Kidney (tissue), 14 donors: ENCODE data around the gene MRM3. TPM values are rescaled to one million over a fixed set of nuclear protein-coding genes. Genes with fewer than 3 reads are reported as not detected.
"Not testable (repeated sequence)": the region's sequence is repeated elsewhere in the genome, so short reads cannot be mapped to it uniquely, and the experiment has no call there.

Source experiments
- DNase-seq, 5 donors: peaks; one replicate each; pipeline ENCODE4 v3.0.0-alpha.2; 2013 to 2020
- FAIRE-seq: peaks from 2 replicates; lab custom pipeline; 2012; peaks lifted over from hg19 to GRCh38; lab: Jason Lieb, UNC
- H3K27ac ChIP-seq, 2 donors: one replicate each; pipeline ENCODE4 v1.7.0; 2013; ENCODE audit warnings: low read depth in 2 of 2, low read length in 2 of 2, inconsistent platforms in 1 of 2
- H3K27me3 ChIP-seq: one replicate; pipeline ENCODE4 v1.7.1; 2013; ENCODE audit warnings: low read length, inconsistent platforms; ENCODE audit not compliant: control insufficient read depth, insufficient read depth
- H3K36me3 ChIP-seq, 3 donors: one replicate each; pipeline versions ENCODE4 v1.7.0 to v1.7.1; 2013; ENCODE audit warnings: low read length in 3 of 3, control low read depth in 1 of 3, inconsistent platforms in 1 of 3; ENCODE audit not compliant: insufficient read depth in 3 of 3, control insufficient read depth in 2 of 3
- H3K4me1 ChIP-seq, 3 donors: one replicate each; pipeline versions ENCODE4 v1.7.0 to v1.7.1; 2013; ENCODE audit warnings: low read length in 3 of 3, inconsistent platforms in 1 of 3, low read depth in 1 of 3; ENCODE audit not compliant: control insufficient read depth in 2 of 3, insufficient read depth in 2 of 3
- H3K4me3 ChIP-seq, 3 donors: one replicate each; pipeline versions ENCODE4 v1.7.0 to v1.8.1; 2013; ENCODE audit warnings: low read length in 3 of 3, control low read depth in 1 of 3, inconsistent platforms in 1 of 3
- H3K9ac ChIP-seq, 3 donors: one replicate each; pipeline versions ENCODE4 v1.7.0 to v1.7.1; 2013; ENCODE audit warnings: low read length in 3 of 3, control low read depth in 1 of 3, inconsistent platforms in 1 of 3
- H3K9me3 ChIP-seq, 3 donors: one replicate each; pipeline versions ENCODE4 v1.7.0 to v1.7.1; 2013; ENCODE audit warnings: low read length in 3 of 3, control low read depth in 1 of 3, inconsistent platforms in 1 of 3; ENCODE audit not compliant: control insufficient read depth in 2 of 3, insufficient read depth in 1 of 3
- CTCF ChIP-seq: IDR thresholded peaks from 3 replicates; pipeline ENCODE4 v1.5.1; 2012; ENCODE audit warnings: mild to moderate bottlenecking, moderate library complexity, borderline replicate concordance; ENCODE audit not compliant: insufficient read depth; ENCODE audit errors: extremely low read depth
- intact Hi-C: fragments of 100-400 bp; cut with DNase I; formaldehyde crosslinking; loops from one replicate; pipeline ENCODE4 v1.11.1; 2022
- polyA plus RNA-seq: library from polyadenylated mRNA; stranded (reverse); fragments of 350-450 nt; fragmentation: Illumina TruSeq; extraction: RNeasy Lipid Tissue Mini Kit (QIAGEN cat#74804); gene quantifications from one replicate; pipeline ENCODE4 v1.2.3, GENCODE V29; 2014; ENCODE audit warnings: low read depth, low replicate concordance; ENCODE audit not compliant: insufficient read depth
- total RNA-seq: library from RNA; stranded (reverse); fragmentation: NEBNext Ultra II Directional; extraction: Animal tissue kit (Norgen Biotek cat#: 25700); gene quantifications from one replicate; pipeline ENCODE4 v1.2.1, GENCODE V29; 2021
- donor health status: control.
- donor health status: control.
- donor health status: control.
- donor health status: control.
- donor health status: control.
- donor health status: DM: yes; HTN: yes; CAD: no.
- donor health status: Normal renal cell carcinoma (clear cell type).

MRM3 gene
- total and polyA plus RNA-seq, 2 donors from 2014 or later: 14.4 to 21.3 TPM

GRCh38 chr17:804541-805435 is 22.6 kb downstream of the MRM3 start:
- FAIRE-seq: no peak
- intact Hi-C loops: no loop called here
- H3K9me3 ChIP-seq: no peaks in the 10 kb centered on the region
- DNase-seq: no peak
- no peaks in the 10 kb centered on the region for H3K36me3 ChIP-seq
- TF ChIP-seq CTCF: no peak
- no peaks in the 10 kb centered on the region for H3K27me3 ChIP-seq
- H3K9ac ChIP-seq: no peak overlapping the region
- H3K4me3 ChIP-seq: no peak overlapping the region
- no peak overlapping the region for H3K27ac ChIP-seq
- no peaks in the 10 kb centered on the region for H3K4me1 ChIP-seq

- H3K9me3 ChIP-seq, H3K4me1 ChIP-seq, DNase-seq, intact Hi-C loops, FAIRE-seq, H3K4me3 ChIP-seq, H3K9ac ChIP-seq, H3K36me3 ChIP-seq, H3K27me3 ChIP-seq, H3K27ac ChIP-seq: not testable (repeated sequence)
Observed at GRCh38 chr17:805886-806285, 23.7 kb downstream of the MRM3 start.

- no peak for TF ChIP-seq CTCF
- Histone ChIP-seq H3K36me3 (no peaks in the 10 kb centered on the region), H3K27me3 (no peaks in the 10 kb centered on the region), H3K9ac (no peak overlapping the region), H3K27ac (no peak overlapping the region), H3K4me1 (no peaks in the 10 kb centered on the region), H3K4me3 (no peak overlapping the region), H3K9me3 (no peaks in the 10 kb centered on the region)
- no peak for DNase-seq
- FAIRE-seq: no peak
- intact Hi-C loops: no loop called here
Observed at GRCh38 chr17:806346-806745, 24.2 kb downstream of the MRM3 start.

DNA sequence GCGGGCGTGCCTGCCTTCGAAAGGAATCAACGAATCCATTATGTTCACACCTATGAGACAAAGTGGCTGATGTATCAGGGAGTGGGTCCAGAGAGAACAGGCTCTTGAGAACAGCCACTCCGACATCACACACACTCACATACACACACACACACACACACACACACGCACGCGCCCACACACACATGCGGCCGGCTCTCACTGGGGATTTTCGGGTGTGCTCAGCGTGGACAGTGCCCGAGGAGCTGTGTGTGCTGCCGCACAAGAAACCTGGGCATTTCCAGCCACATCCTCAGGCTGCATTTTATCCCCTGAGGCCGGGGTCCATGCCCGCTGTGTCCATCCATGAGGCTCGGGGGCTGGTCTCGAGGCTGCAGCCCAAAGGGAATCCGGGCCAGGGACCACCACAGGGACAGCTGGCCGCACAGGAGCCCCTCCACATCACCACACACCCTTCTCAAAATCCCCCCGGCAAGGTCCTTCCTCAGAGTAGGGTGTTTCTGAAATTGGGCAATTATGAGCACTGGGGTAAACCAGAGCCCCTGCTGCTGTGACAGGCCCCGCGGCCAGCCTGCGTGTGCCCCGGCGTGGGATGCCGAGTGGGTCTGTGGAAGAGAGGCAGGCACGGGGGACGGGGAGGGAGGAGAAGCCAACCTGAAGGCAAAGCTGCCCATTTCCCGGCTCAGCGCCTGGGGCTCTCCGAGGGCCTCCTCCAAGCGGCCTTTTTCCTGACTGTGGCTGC is 24.8 kb downstream of the MRM3 start:
- TF ChIP-seq CTCF: no peak
- intact Hi-C loops: no loop called here
- no peaks in the 10 kb centered on the region for H3K9me3 ChIP-seq
- FAIRE-seq (no peak), DNase-seq (no peak)
- no peak overlapping the region for H3K4me3 ChIP-seq
- no peak overlapping the region for H3K27ac ChIP-seq
- H3K4me1 ChIP-seq: no peaks in the 10 kb centered on the region
- no peaks in the 10 kb centered on the region for H3K36me3 ChIP-seq
- no peak overlapping the region for H3K9ac ChIP-seq
- H3K27me3 ChIP-seq: no peaks in the 10 kb centered on the region
